Cerebellar cortex (tissue), 1 donor: ENCODE results near the gene DHPS.

Experiments
- DNase-seq: peaks from one replicate; pipeline ENCODE4 v3.0.0-alpha.2; 2015; ENCODE audit warnings: low spot score

The DHPS gene

DNA sequence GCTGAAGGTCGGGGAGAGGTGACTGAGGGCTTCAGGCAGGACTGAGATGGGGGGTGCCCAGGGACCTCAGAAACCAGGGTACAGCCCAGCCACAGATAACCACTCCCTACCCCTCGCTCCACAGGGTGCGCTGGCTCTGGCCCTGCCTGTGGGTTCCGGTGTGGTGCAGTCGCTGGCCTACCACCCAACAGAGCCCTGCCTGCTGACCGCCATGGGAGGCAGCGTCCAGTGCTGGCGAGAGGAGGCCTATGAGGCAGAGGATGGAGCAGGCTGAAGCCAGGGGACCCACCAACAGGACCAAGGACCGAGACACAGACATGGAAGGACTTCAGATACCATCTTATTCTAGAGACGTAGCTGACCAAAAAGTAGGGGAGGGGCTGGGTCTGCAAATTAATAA lies 6.3 kb downstream of the DHPS start:
- no peak for DNase-seq

DNA sequence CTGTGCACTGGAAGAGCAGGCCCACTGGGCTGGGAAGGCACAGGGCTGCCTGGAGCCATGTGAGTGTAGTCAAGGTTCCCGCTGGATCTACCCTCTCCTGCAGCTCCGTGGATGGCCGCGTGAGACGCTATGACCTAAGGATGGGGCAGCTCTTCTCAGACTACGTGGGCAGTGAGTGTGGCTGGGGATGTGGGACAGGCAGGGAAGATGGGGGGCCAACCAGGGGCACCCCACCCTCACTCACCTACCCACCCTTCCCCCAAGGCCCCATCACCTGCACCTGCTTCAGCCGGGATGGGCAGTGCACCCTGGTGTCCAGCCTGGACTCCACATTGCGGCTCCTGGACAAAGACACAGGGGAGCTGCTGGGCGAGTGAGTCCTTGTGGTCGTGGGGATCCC lies 8.9 kb downstream of the DHPS start:
- DNase-seq = no peak

DNA sequence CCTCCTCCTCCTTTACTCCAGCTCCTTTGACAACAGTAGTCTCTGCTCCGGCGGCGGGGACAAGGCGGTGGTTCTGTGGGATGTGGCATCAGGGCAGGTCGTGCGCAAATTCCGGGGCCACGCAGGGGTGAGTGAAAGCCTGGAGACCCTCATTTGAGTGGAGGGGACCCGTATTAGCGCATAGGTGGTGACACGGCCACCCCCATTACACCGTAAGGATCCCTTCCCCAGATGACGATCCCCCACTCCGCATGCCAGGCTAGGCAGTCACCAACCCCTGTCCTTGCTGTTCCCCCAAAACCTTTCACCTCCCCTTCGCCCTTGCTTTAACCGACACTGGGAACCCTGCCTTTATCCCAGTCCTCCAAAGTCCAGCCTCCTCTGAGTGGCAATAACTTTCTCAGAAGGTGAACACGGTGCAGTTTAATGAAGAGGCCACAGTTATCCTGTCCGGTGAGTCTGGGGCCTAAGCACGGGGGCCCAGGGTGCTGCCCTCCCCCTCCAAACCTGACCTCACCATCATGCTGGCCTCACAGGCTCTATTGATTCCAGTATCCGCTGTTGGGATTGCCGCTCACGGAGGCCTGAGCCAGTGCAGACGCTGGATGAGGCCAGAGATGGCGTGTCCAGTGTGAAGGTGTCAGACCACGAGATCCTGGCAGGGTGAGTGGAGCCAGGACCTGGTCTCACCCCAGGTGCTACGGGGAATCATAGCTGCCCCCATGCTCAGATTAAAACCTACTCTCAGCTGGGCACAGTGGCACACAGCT lies 11.3 kb downstream of the DHPS start:
- DNase-seq = no peak

DNA sequence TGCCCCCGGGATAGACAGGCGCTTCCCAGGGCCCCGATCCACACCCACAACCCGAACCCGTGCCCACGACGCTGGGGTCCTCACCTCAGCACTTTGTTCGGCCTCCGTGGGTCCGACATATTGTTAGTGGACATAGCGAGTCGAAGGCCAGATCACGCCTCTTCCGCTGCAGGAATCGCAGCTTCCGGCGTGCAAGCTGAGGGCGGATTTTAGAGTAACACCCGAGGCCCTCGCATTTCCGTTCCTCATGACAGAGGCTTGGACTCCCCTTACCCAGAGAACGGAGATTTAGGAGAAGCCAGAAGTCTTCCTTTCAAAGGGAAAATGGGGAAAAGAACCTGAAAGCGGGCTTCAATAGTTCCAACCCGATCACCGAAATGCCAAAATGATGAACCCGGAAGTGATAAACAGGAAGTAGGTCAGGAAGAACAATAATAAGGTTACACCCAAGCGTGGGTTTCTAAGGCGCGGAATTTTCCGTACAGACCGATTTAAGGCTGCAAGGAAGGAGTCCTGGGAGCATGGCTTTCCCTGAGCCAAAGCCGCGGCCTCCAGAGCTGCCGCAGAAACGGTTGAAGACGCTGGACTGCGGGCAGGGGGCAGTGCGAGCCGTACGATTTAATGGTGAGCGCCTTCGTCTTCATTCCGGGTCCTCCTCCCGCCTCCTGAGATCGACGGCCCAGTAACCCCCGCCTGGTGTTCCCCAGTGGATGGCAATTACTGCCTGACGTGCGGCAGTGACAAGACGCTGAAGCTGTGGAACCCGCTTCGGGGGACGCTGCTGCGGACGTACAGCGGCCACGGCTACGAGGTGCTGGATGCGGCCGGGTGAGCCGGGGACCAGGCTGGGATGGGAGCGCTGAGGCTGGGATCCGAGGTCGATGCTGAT lies 12.2 kb downstream of the DHPS start:
- peak; percentile 88 for DNase-seq

DNA sequence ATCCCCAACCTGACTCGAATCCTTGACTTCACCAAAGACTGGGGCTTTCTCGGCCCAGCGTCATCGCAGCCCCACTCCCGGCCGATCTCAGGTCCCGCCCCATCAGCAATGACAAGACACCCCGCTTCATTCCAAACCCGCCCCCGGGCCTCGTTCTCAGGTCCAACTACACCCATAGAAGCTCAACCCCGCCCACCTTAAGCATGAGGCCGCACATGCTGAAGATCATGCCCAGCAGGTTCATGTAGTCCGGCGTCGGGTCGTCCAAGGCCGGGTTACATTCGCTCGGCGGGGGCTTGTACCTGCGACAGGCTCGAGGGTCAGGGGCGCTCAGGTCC lies 12.8 kb downstream of the DHPS start:
- peak; percentile 60 for DNase-seq

DNA sequence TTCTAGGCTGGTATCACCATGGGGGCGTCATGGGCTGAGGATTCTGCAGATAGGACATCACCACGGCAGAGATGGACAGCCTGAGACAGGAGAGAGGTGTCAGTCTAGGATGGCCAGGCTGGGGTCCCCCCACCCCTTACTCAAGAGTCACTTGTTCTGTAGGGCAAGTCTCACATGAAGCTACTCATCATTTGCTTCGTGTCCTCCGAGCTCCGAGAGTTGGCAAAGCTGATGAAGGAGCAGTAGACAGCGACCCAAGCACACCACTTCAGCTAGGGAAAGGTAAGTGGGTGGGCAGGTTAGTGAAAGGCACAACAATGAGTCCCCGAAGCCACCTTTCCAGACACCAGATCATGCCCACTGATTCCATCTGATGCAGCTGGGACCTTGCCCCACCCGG lies 13.3 kb downstream of the DHPS start:
- DNase-seq = no peak

DNA sequence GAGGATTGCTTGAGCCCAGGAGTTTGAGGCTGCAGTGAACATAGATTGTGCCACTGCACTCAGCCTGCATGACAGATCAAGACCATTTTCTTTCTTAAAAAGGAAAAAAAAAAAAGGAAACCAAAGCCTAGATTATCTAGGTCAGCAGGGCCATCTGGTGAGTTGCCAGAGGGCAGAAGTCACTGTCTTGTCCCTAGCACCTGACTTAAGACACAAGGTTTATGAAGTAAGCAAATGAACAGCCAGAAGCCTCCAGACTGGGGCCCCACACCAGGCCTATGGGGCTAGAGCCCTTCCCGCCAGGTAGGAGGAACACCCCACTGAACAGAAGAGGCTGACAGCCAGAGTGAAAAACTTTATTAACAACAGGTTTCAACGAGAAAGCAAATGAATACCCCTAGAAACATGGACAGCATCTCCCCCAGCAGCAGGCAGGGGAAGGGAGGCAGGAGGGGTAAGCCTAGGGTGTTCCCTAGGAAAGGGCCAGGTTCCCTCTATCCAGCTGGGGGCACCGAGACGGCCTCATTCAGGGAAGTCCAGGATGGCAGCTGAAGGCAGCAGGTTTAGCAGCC lies 13.9 kb downstream of the DHPS start:
- no peak for DNase-seq

DNA sequence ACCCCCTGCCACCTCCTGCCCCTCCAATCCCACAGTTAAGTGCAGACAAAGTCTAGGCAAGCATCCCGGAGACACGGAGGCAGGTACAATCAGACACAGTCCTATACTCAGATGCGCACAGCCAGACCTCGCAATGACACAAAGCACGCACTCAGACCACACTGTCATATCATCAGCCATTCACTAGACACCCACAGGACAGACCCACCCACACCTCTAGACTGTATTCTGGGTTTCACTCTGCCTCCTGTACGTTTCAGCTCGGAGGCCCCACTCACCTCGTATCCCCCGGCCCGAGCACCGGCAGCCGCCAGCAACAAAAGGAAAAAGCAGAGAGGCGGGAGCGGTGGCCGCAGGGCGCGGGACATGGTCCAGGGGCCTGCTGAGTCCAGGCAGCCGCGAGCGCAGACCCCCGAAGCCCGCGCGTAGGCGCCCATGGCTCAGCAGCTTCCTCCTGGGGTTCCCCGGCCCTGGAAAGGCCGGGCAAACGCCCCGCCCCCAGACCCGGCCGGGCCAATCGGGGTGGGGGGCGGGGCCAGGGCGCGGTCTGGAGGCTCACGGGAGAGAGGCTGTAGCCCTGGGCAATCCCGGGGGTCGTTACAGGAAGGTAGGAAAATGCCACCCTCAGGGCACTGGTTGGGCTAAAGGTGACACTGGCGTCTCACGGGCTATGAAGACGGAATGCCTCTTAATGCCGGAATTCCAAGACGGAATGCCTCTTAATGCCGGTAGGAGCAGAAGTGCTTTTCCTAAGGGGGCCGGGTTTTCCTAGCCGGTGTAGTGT lies 15.2 kb downstream of the DHPS start, which contains the start of the genes MAN2B1 and WDR83:
MAN2B1 (minus strand) TSS at position 478 of the 784 bp plus-strand sequence; CDS start at position 437, 41 bp downstream.
WDR83 (plus strand) TSS at position 543 of the 784 bp plus-strand sequence. CDS start 2,984 bp downstream, outside the sequence.
- DNase-seq = peak; percentile 76

DNA sequence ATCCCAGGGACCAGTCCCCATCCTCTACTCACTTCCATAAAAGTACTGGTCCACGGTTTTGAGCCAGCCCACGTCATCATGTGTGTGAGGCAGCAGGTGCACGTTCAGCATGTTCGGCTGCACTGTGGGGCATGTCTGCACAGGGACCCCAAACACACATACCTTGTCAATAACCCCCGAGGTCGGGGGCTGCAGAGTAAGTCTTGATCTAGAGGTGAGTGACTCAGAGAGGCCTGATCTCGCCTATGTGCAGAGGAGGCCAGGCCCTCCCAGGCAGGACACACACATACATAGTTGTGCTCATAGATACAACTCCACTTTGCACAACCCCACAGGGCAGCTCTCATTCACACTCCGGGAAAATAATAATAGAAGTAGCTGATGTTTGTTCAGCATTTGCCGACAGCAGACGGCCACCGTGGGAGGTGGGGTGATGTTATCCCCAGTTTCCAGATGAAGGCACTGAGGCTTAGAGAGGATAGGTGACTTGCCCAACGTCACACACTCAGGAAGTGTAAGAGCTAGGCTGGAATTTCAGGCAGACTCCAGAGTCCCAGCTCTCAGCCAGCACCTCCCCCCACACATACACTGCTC lies 15.9 kb downstream of the DHPS start:
- no peak for DNase-seq

DNA sequence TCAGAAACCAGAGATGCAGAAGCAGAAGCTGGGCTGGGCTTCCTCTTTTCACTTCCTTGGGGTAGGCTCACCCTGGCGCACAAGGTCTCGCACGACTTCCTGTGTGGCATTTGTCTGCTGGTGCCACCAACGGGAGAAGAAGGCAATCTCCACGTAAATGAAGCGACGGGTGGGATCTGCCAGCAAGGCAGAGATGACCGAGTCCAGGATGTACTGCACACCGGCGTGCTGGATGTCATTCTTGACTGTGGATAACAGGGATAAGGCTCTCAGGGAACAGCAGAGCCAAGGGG lies 16.5 kb downstream of the DHPS start:
- no peak for DNase-seq

DNA sequence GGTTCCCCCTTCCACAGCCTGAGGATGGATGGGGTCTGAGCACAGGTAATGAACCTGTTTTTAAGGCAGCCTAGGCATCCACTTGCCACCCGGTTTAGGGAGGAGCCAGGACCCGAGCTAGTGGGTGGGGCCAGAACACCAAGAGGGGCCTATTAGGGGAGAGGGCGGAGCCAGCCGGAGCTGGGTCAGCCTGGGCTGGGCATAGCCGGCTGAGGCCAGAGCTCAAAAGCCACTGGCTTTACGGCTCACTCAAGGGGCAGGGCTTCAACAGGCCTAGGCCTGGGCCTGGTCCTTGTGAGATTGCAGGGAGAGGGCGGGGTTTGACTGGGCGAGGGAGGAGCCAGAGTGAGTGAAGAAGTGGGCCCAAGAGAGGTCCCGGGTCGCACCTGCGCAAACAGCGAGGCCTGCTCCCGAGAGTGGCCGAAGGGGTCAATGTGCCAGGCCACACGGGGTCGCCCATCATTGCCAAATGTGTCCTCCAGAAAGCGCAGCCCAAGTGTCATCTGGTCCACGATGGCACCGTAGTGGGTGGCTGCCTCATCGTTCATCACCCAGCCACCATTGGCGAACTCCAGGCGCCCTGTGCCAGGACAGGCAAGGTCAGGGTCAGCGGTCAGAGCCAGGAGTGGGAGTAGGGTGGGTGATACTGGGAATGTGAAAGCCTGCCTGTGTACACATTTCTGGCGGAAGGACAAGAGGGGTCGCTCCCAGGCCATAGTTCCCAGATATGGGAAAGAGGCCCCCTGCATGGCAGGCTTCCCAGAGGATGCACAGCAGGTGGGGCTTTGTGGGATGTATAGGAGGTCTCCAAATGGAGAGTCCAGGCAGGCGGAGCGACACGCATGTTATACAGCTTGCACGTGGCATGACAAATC lies 17.0 kb downstream of the DHPS start:
- DNase-seq = no peak

DNA sequence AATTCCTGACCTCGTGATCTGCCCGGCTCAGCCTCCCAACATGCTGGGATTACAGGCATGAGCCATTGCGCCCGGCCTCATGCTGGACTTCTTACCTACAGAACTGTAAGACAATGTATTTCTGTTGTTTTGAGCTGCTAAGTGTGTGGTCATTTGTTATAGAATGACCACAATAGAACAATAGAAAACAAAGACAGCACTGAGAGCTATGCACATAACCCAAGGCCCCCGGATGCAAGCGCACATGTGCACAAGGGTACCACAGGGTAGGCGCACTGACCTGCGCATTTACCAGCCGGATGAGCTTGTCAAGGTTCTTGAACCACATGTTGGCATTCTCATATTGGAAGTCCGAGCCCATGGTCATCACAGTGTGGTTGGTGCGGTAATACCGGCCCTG lies 20.7 kb downstream of the DHPS start:
- no peak for DNase-seq

DNA sequence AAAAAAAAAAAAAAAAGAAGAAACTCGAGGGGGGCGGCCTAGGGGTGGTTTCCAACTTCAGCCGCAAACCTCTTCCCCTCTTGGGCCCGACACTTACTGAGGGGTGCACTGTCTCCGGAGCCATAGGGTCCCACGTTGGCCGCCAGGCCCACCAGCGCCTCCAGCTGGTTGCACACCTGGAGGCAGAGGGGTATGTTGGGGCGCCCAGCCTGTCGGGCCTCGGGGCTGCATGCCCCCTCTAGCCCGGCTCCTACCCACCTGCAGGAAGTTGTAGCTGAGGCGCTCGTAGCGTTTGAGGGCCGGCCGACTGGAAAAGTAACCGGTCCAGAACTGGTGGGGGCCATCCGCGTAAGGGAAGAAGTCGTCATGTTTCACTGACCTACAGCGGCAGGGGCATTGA lies 23.7 kb downstream of the DHPS start:
- DNase-seq = no peak

DNA sequence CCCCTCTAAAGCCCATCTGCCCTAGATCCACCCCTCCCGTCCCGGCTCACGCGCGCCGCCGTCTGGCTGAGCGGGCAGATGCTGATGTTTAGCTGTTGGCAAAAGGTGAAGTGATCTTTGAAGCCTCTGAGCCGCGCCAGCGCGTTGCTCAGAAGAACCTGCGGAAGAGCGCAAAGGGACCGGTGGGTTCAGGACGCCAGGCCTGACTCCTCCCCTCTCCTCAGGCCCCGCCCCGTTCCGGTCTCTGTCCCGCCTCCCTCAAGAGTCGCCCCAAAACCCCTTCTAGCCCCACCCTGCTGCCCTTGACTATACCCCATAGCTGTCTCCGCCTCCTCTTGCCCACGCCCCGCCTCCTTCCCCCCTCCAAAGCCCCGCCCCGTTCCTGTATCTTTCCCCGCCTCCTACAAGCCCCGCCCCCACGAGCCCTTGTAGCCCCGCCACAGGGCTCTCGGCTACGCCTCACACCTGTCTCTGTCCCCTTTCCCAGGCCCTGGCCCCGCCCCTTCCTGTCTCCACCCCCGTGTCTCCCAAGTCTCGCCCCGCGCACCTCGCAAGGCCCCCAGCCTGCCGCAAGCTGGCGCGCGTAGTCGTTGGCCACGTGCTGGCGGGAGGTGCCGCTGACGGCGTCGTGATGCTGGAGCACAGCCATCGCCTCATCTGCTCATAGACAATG lies 24.6 kb downstream of the DHPS start:
- no peak for DNase-seq

DNA sequence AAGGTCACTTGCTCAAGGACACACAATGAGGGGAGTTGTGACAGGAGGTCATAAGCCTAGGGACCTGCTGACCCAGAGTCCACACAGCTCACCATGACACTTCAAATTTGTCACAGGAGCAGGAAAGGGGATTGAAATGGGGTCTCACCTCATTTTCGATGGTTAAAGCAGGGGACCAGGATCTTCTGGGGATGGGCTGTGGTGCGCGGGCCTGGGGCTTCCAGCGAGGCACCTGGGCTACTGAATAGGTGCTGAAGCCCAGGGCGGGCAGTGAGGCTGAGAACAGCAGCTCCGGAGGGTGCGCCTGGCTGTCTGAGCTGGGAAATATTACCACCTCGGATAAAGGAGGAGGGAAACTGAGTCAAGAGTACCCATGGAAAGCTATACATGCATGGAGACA lies 26.1 kb downstream of the DHPS start:
- no peak for DNase-seq

DNA sequence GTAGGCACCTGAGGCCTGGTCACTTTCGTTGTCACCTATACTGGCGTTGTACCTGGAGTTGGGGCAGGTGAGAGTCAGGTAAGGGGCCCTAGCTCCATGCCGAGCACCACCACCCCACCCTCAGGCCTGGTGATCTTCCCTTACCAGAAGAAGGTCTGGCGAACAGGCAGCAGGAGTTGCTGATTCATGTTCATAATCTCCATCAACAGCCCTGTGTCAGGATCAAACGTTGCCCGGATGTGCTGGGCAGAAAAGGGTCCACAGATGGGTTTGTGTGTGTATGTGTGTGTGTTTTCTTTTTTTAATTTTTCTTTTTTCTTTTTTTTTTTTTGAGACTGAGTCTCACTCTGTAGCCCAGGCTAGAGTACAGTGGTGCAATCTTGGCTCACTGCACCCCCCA lies 29.5 kb downstream of the DHPS start:
- no peak for DNase-seq

DNA sequence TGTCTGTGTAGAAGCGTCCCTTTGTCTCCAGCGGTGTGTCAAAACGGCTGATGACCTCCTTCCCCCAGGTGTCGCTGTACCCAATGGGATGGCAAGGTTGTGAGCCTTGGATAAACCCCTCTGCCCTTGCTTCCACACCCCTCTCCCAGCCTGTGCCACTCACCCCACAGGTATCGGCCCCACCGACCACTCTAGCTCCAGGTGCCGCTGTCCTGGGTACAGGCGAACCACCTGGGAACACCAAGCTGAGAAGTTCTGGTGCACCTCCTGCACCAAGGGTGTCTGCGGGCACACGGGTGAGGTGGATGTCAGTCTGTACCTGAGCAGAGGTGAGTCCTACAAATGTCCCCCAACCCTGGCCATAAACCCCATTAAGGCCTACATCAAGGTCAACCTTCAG lies 31.7 kb downstream of the DHPS start:
- DNase-seq = no peak

DNA sequence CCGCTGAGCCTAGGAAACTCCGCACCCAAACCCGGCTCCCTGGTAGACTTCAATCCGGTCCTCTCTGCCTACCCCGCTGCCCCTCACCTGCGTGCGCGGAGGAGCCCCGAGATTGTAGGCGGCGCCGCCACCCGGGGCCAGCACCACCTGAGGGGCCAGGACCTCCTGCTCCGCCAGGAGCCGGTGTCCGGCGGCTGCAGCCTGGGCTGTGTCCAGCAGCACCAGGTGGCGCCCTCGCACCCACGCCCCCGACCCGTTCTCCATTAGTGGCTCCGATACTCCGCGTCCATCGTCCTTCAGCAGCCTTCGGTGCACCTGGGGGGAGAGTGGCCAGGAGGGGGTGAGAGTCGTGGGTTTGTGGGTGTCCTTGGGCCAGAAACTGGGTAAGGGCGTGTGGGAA lies 33.6 kb downstream of the DHPS start:
- no peak for DNase-seq

DNA sequence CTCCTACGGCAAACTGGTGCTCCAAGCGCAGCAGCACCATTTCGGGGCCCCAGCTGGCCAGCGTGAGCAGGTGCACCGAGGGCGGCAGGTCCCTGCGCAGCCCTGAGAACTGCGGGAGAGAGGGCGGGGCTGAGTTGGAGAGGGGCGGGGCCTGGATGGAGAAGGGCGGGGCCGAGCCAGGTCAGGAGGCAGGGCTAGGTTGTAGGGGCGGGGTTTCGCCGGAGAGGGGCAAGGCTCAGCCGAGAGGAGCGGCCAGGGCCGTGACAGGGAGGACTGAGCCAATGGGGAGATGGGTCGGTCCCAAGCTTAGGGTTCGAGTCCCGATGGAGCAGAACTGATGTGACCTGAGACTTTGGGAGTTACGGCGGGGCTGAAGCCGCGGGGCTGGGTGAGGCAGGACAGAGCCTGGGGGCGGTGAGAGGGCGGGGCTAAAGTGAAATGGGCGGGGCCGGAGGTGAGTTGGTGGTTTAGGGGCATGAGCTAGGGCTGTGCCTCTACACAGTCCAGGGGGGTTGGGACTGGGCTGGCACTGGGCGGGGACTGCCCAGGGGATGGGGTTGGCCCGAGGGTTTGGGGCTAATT lies 34.1 kb downstream of the DHPS start:
- no peak for DNase-seq

DNA sequence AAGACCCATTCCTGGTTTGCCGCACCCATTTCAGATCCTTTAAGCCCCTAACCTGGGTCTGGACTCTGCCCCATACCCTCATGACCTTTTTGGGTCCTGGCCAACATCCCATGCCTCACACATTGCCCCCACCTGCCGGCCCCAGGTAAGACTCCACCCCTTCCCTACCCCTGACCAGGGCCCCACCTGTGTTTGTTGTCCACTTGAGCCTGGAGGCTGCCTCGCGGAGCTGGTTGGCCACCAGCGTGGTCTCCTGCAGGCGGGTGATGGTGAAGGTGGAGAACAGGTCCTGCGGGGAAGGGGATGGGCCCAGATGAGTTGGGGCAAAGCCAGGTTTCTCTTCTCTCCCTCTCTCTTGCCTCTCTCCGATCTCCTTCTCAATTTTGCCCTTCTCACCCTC lies 34.6 kb downstream of the DHPS start:
- no peak for DNase-seq
